ENCODE measurements around the gene TXNDC5. TPM values are rescaled to one million over a fixed set of nuclear protein-coding genes. Genes with fewer than 3 reads are reported as not detected.

TXNDC5 gene
- total RNA-seq, 1 donor from 2014 or later, result 193 TPM

- Mint-ChIP-seq H3K36me3 (ENCODE audit: low read depth, unreplicated experiment) (no peaks in the 10 kb centered on the region), H3K27me3 (ENCODE audit: low read depth, unreplicated experiment) (no peaks in the 10 kb centered on the region), H3K27ac (ENCODE audit: unreplicated experiment) (no peak overlapping the region), H3K4me3 (ENCODE audit: unreplicated experiment) (no peak overlapping the region), H3K4me1 (ENCODE audit: low read depth, unreplicated experiment) (no peaks in the 10 kb centered on the region), H3K9me3 (ENCODE audit: unreplicated experiment) (peaks cover 2% of the 10 kb centered on the region)
- DNase-seq (ENCODE audit: low read depth) (no peak), FAIRE-seq (no peak)
- Histone ChIP-seq H3K9ac (ENCODE audit: low read length) (no peak overlapping the region), H3K9me3 (ENCODE audit: insufficient read depth, low read depth, low read length) (no peaks in the 10 kb centered on the region), H3K27ac (ENCODE audit: low read depth, low read length) (no peak overlapping the region), H3K4me2 (ENCODE audit: low read length) (no peak overlapping the region), H3K4me3 (ENCODE audit: insufficient read depth, low read depth, low read length) (no peak overlapping the region), H3K27me3 (ENCODE audit: insufficient read depth, low read length) (no peaks in the 10 kb centered on the region), H3K79me2 (ENCODE audit: insufficient read depth, low read length) (no peaks in the 10 kb centered on the region), H3K36me3 (ENCODE audit: insufficient read depth, low read length) (no peaks in the 10 kb centered on the region), H4K20me1 (ENCODE audit: insufficient read depth, low read length) (no peaks in the 10 kb centered on the region), H2AFZ (ENCODE audit: low read depth, low read length) (no peak overlapping the region), H3K4me1 (ENCODE audit: insufficient read depth, low read length) (no peaks in the 10 kb centered on the region)
- TF ChIP-seq CTCF (IDR thresholded peaks at IDR 0.05; ENCODE audit: insufficient read depth, low read depth, low read length), result no peak
- no peak for TF ChIP-seq EZH2 (IDR thresholded peaks at IDR 0.05; ENCODE audit: insufficient read depth, low read length)
These were observed 74.1 kb downstream of the TXNDC5 start for GRCh38 chr6:7836371-7837026.

GRCh38 chr6:7833751-7834070 lies 76.9 kb downstream of the TXNDC5 start:
- H3K4me1 ChIP-seq (ENCODE audit: insufficient read depth, low read length), result no peaks in the 10 kb centered on the region
- Mint-ChIP-seq H3K27ac (ENCODE audit: unreplicated experiment) (no peak overlapping the region), H3K4me3 (ENCODE audit: unreplicated experiment) (no peak overlapping the region), H3K4me1 (ENCODE audit: low read depth, unreplicated experiment) (no peaks in the 10 kb centered on the region), H3K36me3 (ENCODE audit: low read depth, unreplicated experiment) (no peaks in the 10 kb centered on the region), H3K27me3 (ENCODE audit: low read depth, unreplicated experiment) (no peaks in the 10 kb centered on the region), H3K9me3 (ENCODE audit: unreplicated experiment) (no peaks in the 10 kb centered on the region)
- H3K27ac ChIP-seq (ENCODE audit: low read depth, low read length), result no peak overlapping the region
- no peaks in the 10 kb centered on the region for H3K36me3 ChIP-seq (ENCODE audit: insufficient read depth, low read length)
- DNase-seq (ENCODE audit: low read depth) (no peak), FAIRE-seq (no peak)
- H3K4me2 ChIP-seq (ENCODE audit: low read length), result no peak overlapping the region
- no peaks in the 10 kb centered on the region for H3K79me2 ChIP-seq (ENCODE audit: insufficient read depth, low read length)
- no peak overlapping the region for H3K4me3 ChIP-seq (ENCODE audit: insufficient read depth, low read depth, low read length)
- no peaks in the 10 kb centered on the region for H3K9me3 ChIP-seq (ENCODE audit: insufficient read depth, low read depth, low read length)
- no peaks in the 10 kb centered on the region for H3K27me3 ChIP-seq (ENCODE audit: insufficient read depth, low read length)
- H4K20me1 ChIP-seq (ENCODE audit: insufficient read depth, low read length), result no peaks in the 10 kb centered on the region
- TF ChIP-seq EZH2 (IDR thresholded peaks at IDR 0.05; ENCODE audit: insufficient read depth, low read length), result no peak
- no peak for TF ChIP-seq CTCF (IDR thresholded peaks at IDR 0.05; ENCODE audit: insufficient read depth, low read depth, low read length)
- no peak overlapping the region for H2AFZ ChIP-seq (ENCODE audit: low read depth, low read length)
- no peak overlapping the region for H3K9ac ChIP-seq (ENCODE audit: low read length)

- Mint-ChIP-seq H3K36me3 (ENCODE audit: low read depth, unreplicated experiment) (no peaks in the 10 kb centered on the region), H3K9me3 (ENCODE audit: unreplicated experiment) (no peaks in the 10 kb centered on the region), H3K27me3 (ENCODE audit: low read depth, unreplicated experiment) (no peaks in the 10 kb centered on the region), H3K27ac (ENCODE audit: unreplicated experiment) (no peak overlapping the region), H3K4me3 (ENCODE audit: unreplicated experiment) (no peak overlapping the region), H3K4me1 (ENCODE audit: low read depth, unreplicated experiment) (no peaks in the 10 kb centered on the region)
- no peaks in the 10 kb centered on the region for H3K36me3 ChIP-seq (ENCODE audit: insufficient read depth, low read length)
- no peak overlapping the region for H3K4me3 ChIP-seq (ENCODE audit: insufficient read depth, low read depth, low read length)
- H3K9ac ChIP-seq (ENCODE audit: low read length), result no peak overlapping the region
- no peak for DNase-seq (ENCODE audit: low read depth)
- H3K79me2 ChIP-seq (ENCODE audit: insufficient read depth, low read length), result no peaks in the 10 kb centered on the region
- TF ChIP-seq CTCF (IDR thresholded peaks at IDR 0.05; ENCODE audit: insufficient read depth, low read depth, low read length) (no peak), EZH2 (IDR thresholded peaks at IDR 0.05; ENCODE audit: insufficient read depth, low read length) (no peak)
- no peaks in the 10 kb centered on the region for H3K9me3 ChIP-seq (ENCODE audit: insufficient read depth, low read depth, low read length)
- no peaks in the 10 kb centered on the region for H3K27me3 ChIP-seq (ENCODE audit: insufficient read depth, low read length)
- no peak overlapping the region for H3K4me2 ChIP-seq (ENCODE audit: low read length)
- no peak overlapping the region for H3K27ac ChIP-seq (ENCODE audit: low read depth, low read length)
- no peaks in the 10 kb centered on the region for H4K20me1 ChIP-seq (ENCODE audit: insufficient read depth, low read length)
- FAIRE-seq, result no peak
- H3K4me1 ChIP-seq (ENCODE audit: insufficient read depth, low read length), result no peaks in the 10 kb centered on the region
- H2AFZ ChIP-seq (ENCODE audit: low read depth, low read length), result no peak overlapping the region
These were observed 77.5 kb downstream of the TXNDC5 start for GRCh38 chr6:7832904-7833750.
